Thyroid gland (tissue), 4 donors: Measurements from ENCODE around the gene HELQ.

Experiments used
- POLR2A ChIP-seq, 2 donors: fragments of 450-650 bp; IDR thresholded peaks; one replicate each; pipeline ENCODE4 v1.6.1; 2017; ENCODE audit warnings: antibody characterized with exemption in 2 of 2, mild to moderate bottlenecking in 2 of 2, moderate library complexity in 1 of 2
- TF ChIP-seq, protein P1 (sequence below), 6 experiments: fragments of 200-600 bp in 3 of 6; fragments of 450-650 bp in 3 of 6; sonication (generic) in 3 of 6; IDR thresholded peaks; one replicate each; pipeline ENCODE4 v1.5.1; 2016 to 2019; ENCODE audit warnings: antibody characterized with exemption in 6 of 6, mild to moderate bottlenecking in 2 of 6, inconsistent platforms in 1 of 6, moderate library complexity in 1 of 6

DNA sequence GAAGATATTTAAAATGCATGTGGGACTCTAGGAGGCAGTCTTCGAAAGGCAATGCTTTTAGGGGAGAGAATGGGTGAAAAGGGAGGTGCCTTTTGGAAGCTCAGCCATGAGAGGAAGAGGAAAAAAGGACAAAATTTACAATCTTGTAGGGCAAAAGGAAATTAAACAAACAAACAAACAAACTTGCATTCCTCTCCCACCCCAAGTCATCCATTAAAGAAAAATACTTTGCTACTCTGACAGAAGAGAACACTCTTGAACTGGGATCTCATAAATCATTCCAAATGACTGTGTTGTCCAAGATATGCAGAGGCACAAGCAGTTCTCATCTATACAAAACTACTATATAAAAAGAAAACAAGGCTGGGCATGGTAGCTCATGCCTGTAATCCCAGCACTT is 46.7 kb downstream of the HELQ start:
- TF ChIP-seq, protein P1, sequence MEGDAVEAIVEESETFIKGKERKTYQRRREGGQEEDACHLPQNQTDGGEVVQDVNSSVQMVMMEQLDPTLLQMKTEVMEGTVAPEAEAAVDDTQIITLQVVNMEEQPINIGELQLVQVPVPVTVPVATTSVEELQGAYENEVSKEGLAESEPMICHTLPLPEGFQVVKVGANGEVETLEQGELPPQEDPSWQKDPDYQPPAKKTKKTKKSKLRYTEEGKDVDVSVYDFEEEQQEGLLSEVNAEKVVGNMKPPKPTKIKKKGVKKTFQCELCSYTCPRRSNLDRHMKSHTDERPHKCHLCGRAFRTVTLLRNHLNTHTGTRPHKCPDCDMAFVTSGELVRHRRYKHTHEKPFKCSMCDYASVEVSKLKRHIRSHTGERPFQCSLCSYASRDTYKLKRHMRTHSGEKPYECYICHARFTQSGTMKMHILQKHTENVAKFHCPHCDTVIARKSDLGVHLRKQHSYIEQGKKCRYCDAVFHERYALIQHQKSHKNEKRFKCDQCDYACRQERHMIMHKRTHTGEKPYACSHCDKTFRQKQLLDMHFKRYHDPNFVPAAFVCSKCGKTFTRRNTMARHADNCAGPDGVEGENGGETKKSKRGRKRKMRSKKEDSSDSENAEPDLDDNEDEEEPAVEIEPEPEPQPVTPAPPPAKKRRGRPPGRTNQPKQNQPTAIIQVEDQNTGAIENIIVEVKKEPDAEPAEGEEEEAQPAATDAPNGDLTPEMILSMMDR (IDR thresholded peaks at IDR 0.05), result no peak
- TF ChIP-seq POLR2A (IDR thresholded peaks at IDR 0.05), result no peak
